MM.1S (cell line): ENCODE data around the gene MMP15.

Experiments used
- EZH2phosphoT487 ChIP-seq: fragments of 300-600 bp; sonication (generic); IDR thresholded peaks from 2 replicates; pipeline ENCODE4 v1.6.1; 2018; ENCODE audit warnings: antibody characterized with exemption, low read length
- TF ChIP-seq, protein P1 (sequence below): fragments of 300-600 bp; sonication (generic); IDR thresholded peaks from 2 replicates; pipeline ENCODE4 v1.5.1; 2016; ENCODE audit warnings: antibody characterized with exemption, low read length, mixed read lengths

DNA sequence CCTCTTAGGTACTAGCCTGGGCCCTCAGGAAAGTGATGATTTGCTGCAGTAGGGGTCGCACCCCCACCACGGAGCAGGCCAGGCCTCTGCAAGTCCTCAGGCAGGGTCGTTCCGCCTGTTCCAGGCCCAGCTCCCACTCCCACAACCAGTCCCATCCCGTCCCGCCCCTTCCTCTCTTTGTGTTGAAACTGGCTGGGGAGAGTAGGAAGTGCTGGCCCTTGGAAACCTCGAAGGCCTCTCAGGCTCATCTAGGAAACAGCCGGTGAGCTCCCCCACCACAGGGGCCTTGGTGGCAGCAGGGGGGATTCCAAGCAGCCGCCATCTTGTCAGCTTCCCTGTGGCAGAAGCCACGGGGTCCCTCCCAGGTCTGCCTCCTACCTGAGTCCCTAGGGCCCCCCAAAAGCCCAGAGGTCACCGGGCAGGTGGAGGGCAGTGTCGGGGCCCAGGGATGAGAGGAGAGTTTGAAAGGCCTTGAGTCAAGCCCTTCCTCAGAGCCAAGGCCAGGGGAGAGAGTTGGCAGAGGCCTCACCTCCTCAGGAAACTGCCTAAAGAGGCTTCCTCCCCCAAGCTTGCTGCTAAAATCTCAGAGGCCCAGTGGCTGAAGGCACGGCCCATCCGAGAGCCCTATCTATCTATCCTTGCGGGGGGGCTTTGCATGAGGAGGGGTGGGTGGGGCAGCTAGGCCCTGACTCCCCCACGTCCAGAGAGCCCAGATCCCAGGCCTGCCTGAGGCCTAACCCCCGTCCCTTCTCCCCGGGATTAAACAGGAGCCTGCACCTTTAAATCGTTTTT is 22.2 kb downstream of the MMP15 start:
- TF ChIP-seq, protein P1, sequence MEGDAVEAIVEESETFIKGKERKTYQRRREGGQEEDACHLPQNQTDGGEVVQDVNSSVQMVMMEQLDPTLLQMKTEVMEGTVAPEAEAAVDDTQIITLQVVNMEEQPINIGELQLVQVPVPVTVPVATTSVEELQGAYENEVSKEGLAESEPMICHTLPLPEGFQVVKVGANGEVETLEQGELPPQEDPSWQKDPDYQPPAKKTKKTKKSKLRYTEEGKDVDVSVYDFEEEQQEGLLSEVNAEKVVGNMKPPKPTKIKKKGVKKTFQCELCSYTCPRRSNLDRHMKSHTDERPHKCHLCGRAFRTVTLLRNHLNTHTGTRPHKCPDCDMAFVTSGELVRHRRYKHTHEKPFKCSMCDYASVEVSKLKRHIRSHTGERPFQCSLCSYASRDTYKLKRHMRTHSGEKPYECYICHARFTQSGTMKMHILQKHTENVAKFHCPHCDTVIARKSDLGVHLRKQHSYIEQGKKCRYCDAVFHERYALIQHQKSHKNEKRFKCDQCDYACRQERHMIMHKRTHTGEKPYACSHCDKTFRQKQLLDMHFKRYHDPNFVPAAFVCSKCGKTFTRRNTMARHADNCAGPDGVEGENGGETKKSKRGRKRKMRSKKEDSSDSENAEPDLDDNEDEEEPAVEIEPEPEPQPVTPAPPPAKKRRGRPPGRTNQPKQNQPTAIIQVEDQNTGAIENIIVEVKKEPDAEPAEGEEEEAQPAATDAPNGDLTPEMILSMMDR: no peak
- no peak for TF ChIP-seq EZH2phosphoT487
